Occipital lobe (tissue), 2 donors: ENCODE data around the gene CFAP299. TPM values are rescaled to one million over a fixed set of nuclear protein-coding genes. Genes with fewer than 3 reads are reported as not detected.
"Not testable (repeated sequence)": the region's sequence is repeated elsewhere in the genome, so short reads cannot be mapped to it uniquely, and the experiment has no call there.

Experiments used
- DNase-seq: peaks from one replicate; lab custom pipeline; 2025; lab: John Stamatoyannopoulos, UW
- total RNA-seq: library from RNA; depleted of rRNA; stranded (reverse); fragments of >200 nt; gene quantifications from one replicate; pipeline ENCODE4 v1.2.3, GENCODE V29; 2014

The CFAP299 gene
- total RNA-seq, 1 donor from 2014 or later = 1.1 TPM

DNA sequence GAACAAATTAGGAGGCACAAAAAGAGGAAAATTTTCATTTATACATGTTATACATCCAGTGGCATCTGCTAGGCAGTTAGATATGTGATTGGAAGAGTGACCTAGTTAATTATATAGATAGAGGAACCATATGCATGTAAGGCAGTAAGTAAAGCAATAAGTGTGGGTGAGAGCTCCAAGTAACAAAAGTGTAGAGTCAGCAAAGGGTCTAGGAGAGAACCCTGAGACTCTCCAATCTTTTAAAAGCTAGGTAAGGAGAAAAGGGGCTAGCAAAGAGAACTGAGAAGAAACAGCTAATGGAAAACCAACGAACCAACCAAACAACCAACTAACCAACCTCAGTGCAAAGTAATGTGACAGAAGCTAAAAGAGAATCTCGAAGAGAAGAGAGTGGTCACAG is 3.8 kb upstream of the CFAP299 start:
- DNase-seq = no peak

DNA sequence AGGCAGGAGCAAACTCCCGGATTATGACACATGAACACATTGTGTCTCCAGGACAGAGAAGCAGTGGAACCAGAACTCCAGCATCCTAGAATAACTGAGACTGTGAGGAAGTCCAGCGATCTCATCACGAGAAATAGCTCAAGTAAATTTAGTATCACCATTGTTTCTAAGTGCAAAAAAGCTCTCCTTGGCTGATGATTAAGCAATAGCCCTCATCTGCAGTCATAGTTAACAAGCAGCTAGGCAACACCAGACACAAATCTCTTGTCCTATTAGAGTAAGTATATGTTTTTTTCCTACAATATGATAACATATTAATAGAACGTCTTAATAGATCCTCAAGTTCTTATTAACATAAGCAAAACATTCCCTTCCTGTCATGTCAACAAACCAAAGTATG is 2.4 kb upstream of the CFAP299 start:
- DNase-seq = no peak

- DNase-seq = no peak
These were observed 962 bp upstream of the CFAP299 start for GRCh38 chr4:80334568-80334967.

GRCh38 chr4:80335226-80335553 is 340 bp upstream of the CFAP299 start:
- no peak for DNase-seq

- DNase-seq = no peak
These were observed 1.1 kb downstream of the CFAP299 start for GRCh38 chr4:80336582-80336981.

- DNase-seq = no peak
These were observed 4.5 kb downstream of the CFAP299 start for GRCh38 chr4:80340036-80340435.

DNA sequence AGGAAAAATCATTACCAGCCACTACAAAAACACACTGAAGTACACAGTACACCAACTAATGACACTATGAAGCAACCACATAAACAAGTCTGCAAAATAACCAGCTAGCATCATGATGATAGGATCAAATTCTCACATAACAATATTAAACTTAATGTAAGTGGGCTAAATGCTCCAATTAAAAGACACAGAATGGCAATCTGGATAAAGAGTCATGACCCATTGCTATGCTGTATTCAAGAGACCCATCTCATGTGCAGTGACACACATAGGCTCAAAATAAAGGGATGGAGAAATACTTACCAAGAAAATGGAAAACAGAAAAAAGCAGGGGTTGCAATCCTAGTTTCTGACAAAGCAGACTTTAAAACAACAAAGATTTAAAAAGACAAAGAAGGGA is 7.2 kb downstream of the CFAP299 start:
- DNase-seq = not testable (repeated sequence)

GRCh38 chr4:80343887-80344286 is 8.4 kb downstream of the CFAP299 start:
- DNase-seq = no peak

- DNase-seq = no peak
These were observed 24.6 kb downstream of the CFAP299 start for GRCh38 chr4:80360084-80360483.

GRCh38 chr4:80360900-80361299 is 25.4 kb downstream of the CFAP299 start:
- no peak for DNase-seq

DNA sequence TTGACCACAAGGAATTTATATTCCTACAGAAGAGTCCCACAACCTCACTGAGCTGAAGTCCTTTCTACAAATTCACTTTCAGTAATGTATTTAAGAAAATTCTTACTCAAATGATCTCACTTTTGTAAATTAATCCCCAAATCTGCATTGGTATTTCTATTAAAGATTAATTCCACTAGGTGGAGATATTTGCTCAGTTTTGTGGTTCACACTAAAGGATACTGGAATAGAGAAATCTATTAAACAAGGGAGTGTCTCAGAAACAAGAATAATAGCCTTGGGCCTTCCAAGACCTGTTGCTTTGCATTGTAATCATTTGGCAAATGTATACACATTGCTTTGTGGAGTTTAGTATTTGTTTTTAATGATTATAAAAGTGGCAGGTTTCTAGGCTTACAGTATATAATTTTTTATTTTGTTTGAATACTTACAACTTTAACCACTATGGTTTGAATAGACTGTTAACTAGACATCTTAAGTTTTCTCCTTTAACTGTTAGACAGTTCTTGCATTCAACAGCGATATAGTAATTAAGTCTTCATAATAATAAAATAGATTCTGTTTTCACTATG is 25.9 kb downstream of the CFAP299 start:
- no peak for DNase-seq

DNA sequence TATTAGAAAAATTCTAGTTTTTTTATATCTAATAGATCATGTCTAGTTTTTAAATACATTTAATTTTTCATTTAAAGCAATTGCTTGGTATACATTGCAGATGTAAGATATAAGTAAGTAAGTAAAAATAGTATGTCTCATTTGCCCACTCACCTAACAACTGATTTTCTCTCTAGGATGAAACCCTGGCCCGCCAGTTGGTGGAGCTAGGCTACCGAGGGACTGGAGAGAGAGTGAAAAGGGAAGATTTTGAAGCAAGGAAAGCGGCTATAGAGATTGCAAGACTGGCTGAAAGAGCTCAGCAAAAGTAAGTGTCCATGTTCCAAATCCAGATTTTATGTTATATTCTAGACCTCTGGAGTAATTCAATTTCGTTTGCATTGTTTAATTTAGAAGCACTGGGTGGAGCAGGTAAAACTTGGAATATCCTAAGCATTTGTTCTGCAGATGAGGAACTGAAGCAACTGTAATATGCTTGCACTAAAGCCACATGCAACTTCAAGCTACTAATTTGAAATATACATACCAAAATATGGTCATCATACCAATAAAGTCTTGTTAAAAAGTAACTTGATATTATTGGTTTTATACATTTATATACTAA is 27.1 kb downstream of the CFAP299 start:
- DNase-seq = no peak

DNA sequence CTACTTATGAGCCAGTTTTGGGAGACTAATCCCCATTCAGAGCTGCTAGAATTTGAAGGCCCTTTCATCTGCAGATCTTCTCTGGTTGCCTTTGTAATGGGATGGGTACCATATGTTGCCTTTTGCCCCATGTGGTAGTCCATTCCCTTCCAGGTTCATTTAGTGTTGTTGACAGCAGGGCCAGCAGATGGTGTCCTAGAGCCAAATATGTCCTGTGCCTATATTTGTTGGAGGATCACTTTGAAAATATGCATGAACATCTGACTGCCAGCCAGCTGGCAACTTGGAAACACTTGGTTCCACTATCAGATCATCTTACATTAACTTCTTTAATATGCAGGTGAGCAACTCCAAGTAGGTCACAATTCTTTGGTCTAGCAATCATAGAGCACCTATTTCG is 30.4 kb downstream of the CFAP299 start:
- no peak for DNase-seq

DNA sequence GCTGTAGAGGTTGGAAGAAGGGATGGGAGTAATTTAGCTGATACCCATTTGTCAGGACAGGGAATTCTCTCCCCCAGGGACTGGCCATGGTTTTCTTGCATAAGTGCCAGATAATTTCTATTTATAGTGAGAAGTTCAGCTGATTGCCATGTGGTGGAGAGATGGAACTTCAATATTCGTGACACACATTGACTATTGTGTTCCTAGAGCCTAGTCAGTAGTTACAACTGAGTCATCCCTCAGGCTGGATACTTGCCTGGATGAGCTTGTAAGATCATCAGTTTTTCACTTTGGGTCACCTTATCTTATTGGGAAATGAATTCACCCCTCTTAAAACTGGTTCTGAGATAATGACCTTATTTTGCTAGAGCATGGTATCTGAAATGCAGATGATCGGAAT is 32.2 kb downstream of the CFAP299 start:
- DNase-seq = no peak

- DNase-seq = no peak
These were observed 35.1 kb downstream of the CFAP299 start for GRCh38 chr4:80370635-80371034.

- no peak for DNase-seq
These were observed 35.5 kb downstream of the CFAP299 start for GRCh38 chr4:80371046-80371445.

DNA sequence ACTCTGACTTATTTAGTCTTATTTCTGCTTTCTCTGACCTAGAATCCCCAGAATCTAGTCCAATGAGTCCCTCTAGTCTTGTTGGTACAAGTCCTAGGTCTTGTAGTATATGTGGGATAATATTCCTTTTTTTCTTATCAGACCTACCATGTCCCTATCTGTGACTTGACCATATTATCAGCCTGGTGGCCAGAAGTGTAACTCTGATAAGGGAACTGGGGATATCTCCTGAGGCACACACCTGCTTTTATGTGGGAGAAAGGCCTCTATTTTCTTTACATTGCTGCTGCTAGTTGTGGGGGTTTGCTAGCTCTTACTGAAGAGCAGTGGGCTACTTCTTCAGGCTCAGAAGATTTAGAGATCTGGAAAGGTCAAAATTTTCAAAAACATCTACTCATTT is 38.6 kb downstream of the CFAP299 start:
- no peak for DNase-seq

DNA sequence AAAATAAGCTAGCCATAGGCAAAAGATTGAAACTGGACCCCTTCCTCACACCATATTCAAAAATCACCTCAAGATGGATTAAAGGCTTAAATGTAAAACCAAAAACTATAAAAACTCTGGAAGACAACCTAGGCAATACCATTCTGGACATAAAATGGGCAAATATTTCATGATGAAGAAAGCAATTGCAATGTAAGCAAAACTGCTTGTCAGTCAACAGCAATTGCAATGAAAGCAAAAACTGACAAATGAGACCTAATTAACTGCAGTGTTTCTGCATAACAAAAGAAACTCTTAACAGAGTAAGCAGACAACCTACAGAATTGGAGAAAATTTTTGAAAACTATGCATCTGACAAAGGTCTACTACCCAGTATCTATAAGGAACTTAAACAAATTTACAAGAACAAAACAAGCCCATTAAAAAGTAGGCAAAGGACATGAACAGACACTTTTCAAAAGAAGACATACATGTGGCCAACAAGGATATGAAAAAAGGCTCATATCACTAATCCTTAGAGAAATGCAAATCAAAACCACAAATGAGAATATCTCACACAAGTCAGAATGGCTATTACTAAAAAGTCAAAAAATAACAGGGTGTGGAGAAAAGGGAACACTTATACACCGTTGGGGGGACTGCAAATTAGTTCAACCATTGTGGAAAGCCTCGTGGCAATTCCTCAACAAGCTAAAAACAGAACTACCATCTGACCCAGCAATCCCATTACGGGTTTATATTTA is 46.7 kb downstream of the CFAP299 start:
- no peak for DNase-seq

GRCh38 chr4:80385397-80386280 is 50.1 kb downstream of the CFAP299 start:
- DNase-seq = no peak

- DNase-seq = no peak
These were observed 50.9 kb downstream of the CFAP299 start for GRCh38 chr4:80386281-80386886.

DNA sequence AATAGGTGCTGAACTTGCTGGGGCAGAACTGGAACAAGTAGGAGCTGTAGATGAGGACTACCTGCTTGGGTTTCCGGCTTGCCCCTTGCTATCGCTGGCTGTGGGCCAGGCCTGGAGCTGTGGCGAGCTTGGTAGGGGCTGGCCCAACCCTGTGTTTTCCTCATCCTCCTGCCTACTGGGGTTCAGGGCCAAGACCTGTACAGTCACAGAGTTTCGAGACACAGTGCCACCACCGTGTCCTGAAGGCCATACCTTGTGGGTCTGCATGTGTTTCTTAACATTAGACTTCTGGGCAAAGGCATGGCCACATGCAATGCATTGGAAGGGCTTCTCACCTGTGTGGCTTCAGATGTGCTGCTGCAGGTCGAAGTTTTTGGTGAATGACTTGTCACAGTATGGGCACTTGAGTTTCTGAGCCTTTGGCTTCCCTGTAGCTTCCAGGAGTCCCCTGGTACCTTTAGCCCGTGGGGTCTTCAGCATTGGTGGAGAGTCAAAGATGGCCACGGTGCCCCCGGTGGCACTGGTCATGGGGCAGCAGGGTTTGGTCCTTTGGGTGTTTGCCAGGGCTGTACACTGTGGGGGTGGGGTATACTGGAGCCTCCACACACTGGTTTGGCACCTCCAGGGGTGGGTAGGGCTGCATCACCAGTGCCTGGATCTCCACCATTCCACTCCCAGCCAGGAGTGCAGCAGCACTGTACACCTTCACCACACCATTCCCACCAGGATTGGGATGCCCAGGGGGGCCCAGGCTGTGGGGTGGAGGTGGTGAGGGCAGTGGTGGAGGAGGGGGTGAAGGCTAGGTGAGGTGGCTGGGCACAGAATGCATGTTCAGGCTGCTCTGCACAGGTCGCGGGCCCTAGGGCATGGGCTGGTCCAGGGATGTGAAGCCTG is 52.1 kb downstream of the CFAP299 start:
- no peak for DNase-seq
